CD4-positive, CD25-positive, alpha-beta regulatory T cell (primary cell): ENCODE data around the gene ARHGAP5. TPM values are rescaled to one million over a fixed set of nuclear protein-coding genes. Genes with fewer than 3 reads are reported as not detected.
A peak's percentile ranks its signal among the peaks of the same experiment; 100 is the strongest.

ENCODE experiments used
- ATAC-seq, 2 donors: fragments of 150-1000 bp; cut with Tn5 transposase; one replicate each; pipeline ENCODE4 v1.10.0; 2021; ENCODE audit warnings: low read depth in 2 of 2, moderate number of reproducible peaks in 2 of 2, moderate library complexity in 1 of 2
- DNase-seq, 3 donors: peaks; one replicate each; pipeline versions ENCODE4 v3.0.0 to v3.0.0-alpha.2; 2012 to 2022; ENCODE audit warnings: mixed read lengths in 1 of 3
- H3K27ac ChIP-seq: one replicate; pipeline ENCODE4 v1.7.0; 2013; ENCODE audit warnings: mild to moderate bottlenecking, low read length; ENCODE audit not compliant: insufficient read depth, poor library complexity, severe bottlenecking
- H3K27me3 ChIP-seq: one replicate; pipeline ENCODE4 v1.7.0; 2013; ENCODE audit warnings: low read length; ENCODE audit not compliant: control insufficient read depth, insufficient read depth
- H3K36me3 ChIP-seq: one replicate; pipeline ENCODE4 v1.7.0; 2013; ENCODE audit warnings: mild to moderate bottlenecking, low read length, moderate library complexity; ENCODE audit not compliant: control insufficient read depth, insufficient read depth
- H3K4me1 ChIP-seq: 2 replicates; pipeline ENCODE4 v1.7.0; 2013; ENCODE audit warnings: mild to moderate bottlenecking, low read length; ENCODE audit not compliant: insufficient read depth, control insufficient read depth, poor library complexity, severe bottlenecking
- H3K4me3 ChIP-seq: one replicate; pipeline ENCODE4 v1.7.0; 2013; ENCODE audit warnings: low read depth, mild to moderate bottlenecking, low read length, moderate library complexity
- H3K9me3 ChIP-seq, 2 experiments: 1 replicate in 1 of 2; 2 replicates in 1 of 2; pipeline ENCODE4 v1.7.0; 2013; ENCODE audit warnings: low read length in 2 of 2, mild to moderate bottlenecking in 1 of 2, moderate library complexity in 1 of 2; ENCODE audit not compliant: control insufficient read depth in 2 of 2
- H3K27ac Mint-ChIP-seq, 3 donors: one replicate each; pipeline ENCODE4 v1.8.0; 2020 to 2022; ENCODE audit warnings: mild to moderate bottlenecking in 3 of 3, mixed read lengths in 3 of 3, moderate library complexity in 2 of 3
- H3K27me3 Mint-ChIP-seq: one replicate; pipeline ENCODE4 v1.8.0; 2022; ENCODE audit warnings: mild to moderate bottlenecking, mixed read lengths
- H3K36me3 Mint-ChIP-seq: one replicate; pipeline ENCODE4 v1.8.0; 2020; ENCODE audit warnings: mixed read lengths
- H3K4me1 Mint-ChIP-seq, 4 donors: one replicate each; pipeline ENCODE4 v1.8.0; 2020 to 2022; ENCODE audit warnings: mixed read lengths in 4 of 4, mild to moderate bottlenecking in 1 of 4
- H3K4me3 Mint-ChIP-seq, 4 donors: one replicate each; pipeline ENCODE4 v1.8.0; 2020 to 2022; ENCODE audit warnings: mild to moderate bottlenecking in 4 of 4, mixed read lengths in 4 of 4, moderate library complexity in 3 of 4
- H3K9me3 Mint-ChIP-seq, 7 donors: one replicate each; pipeline ENCODE4 v1.8.0; 2020 to 2022; ENCODE audit warnings: mixed read lengths in 7 of 7, mild to moderate bottlenecking in 3 of 7, moderate library complexity in 2 of 7
- polyA plus RNA-seq, 4 donors: library from polyadenylated mRNA; unstranded; fragments of 300-500 nt; fragmentation: Illumina TruSeq; gene quantifications; one replicate each; pipeline ENCODE4 v1.2.3, GENCODE V29; 2021
- total RNA-seq: library from RNA; stranded (reverse); gene quantifications from one replicate; pipeline ENCODE4 v1.2.3, GENCODE V29; 2022

Gene ARHGAP5
- total and polyA plus RNA-seq, 5 donors from 2014 or later, result 25.2 to 38.4 (median 32.1) TPM

GRCh38 chr14:32206552-32206951, 129.4 kb downstream of the ARHGAP5 start:
- Mint-ChIP-seq H3K4me3 (peak overlapping the region in 1 of 4 donors; percentile 15), H3K9me3 (peaks cover 0 to 3% (median 0%) of the 10 kb centered on the region in 7 donors), H3K27me3 (peaks cover 40% of the 10 kb centered on the region), H3K27ac (no peak overlapping the region), H3K36me3 (no peaks in the 10 kb centered on the region), H3K4me1 (peaks cover 5 to 29% (median 17%) of the 10 kb centered on the region in 4 donors)
- Histone ChIP-seq H3K9me3 (no peaks in the 10 kb centered on the region), H3K4me3 (no peak overlapping the region), H3K27me3 (peaks cover 2% of the 10 kb centered on the region), H3K4me1 (peaks cover 25% of the 10 kb centered on the region), H3K27ac (no peak overlapping the region), H3K36me3 (no peaks in the 10 kb centered on the region)
- ATAC-seq, result no peak
- DNase-seq, result no peak

DNA sequence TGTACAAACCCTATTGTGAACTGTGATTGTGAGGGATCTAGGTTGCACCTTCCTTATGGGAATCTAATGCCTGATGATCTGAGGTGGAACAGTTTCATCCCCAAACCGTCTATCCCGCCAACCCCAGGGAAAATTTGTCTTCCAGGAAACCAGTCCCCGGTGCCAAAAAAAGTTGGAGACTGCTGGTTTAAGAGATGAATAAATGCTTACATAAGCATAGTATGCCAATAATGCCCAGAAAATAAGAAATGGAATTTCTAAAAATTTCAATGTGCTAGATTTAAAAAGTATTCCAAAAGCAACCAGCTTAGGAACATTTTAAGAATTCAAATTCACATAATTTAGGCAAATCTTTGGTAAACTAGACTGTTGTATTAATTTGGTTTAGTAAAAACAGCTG, 131.4 kb downstream of the ARHGAP5 start:
- H3K36me3 ChIP-seq, result no peaks in the 10 kb centered on the region
- H3K9me3 ChIP-seq, result no peaks in the 10 kb centered on the region
- Mint-ChIP-seq H3K27me3 (peaks cover 32% of the 10 kb centered on the region), H3K9me3 (no peaks in the 10 kb centered on the region), H3K4me1 (peaks cover 3 to 12% (median 11%) of the 10 kb centered on the region in 4 donors), H3K36me3 (no peaks in the 10 kb centered on the region), H3K4me3 (no peak overlapping the region), H3K27ac (no peak overlapping the region)
- H3K27ac ChIP-seq, result no peak overlapping the region
- peaks cover 8% of the 10 kb centered on the region for H3K4me1 ChIP-seq
- no peak overlapping the region for H3K4me3 ChIP-seq
- H3K27me3 ChIP-seq, result peaks cover 2% of the 10 kb centered on the region
- ATAC-seq (no peak), DNase-seq (no peak)

Other genes starting within 250 kb of the ARHGAP5 start
- gene RNU6-7, start 124.7 kb downstream of the ARHGAP5 start, total RNA-seq, result not detected
- gene RNU6-7, start 124.7 kb downstream of the ARHGAP5 start, polyA plus RNA-seq, result not detected
- not detected for gene RNU6-8, start 126.0 kb downstream of the ARHGAP5 start, total RNA-seq
- not detected for gene RNU6-8, start 126.0 kb downstream of the ARHGAP5 start, polyA plus RNA-seq